ENCODE data around the gene SDR39U1.

SDR39U1 gene

GRCh38 chr14:24428628-24429394 lies 13.8 kb downstream of the SDR39U1 start:
- peak overlapping the region; percentile 98 for H3K27ac Mint-ChIP-seq
- peaks cover 17% of the 10 kb centered on the region for H3K36me3 Mint-ChIP-seq (ENCODE audit: low read depth)
- H3K4me1 Mint-ChIP-seq (ENCODE audit: low read depth) = peaks cover 44% of the 10 kb centered on the region
- H3K4me3 Mint-ChIP-seq = peak overlapping the region; percentile 91
- H3K9me3 Mint-ChIP-seq = no peaks in the 10 kb centered on the region
- no peaks in the 10 kb centered on the region for H3K27me3 Mint-ChIP-seq (ENCODE audit: low read depth)

- Mint-ChIP-seq H3K4me3 (peak overlapping the region; percentile 65), H3K27me3 (ENCODE audit: low read depth) (no peaks in the 10 kb centered on the region), H3K36me3 (ENCODE audit: low read depth) (peaks cover 8% of the 10 kb centered on the region), H3K9me3 (no peaks in the 10 kb centered on the region), H3K4me1 (ENCODE audit: low read depth) (peaks cover 35% of the 10 kb centered on the region), H3K27ac (peak overlapping the region; percentile 72)
These were observed 14.8 kb downstream of the SDR39U1 start for GRCh38 chr14:24427537-24428508.

- Mint-ChIP-seq H3K36me3 (ENCODE audit: low read depth) (peaks cover 5% of the 10 kb centered on the region), H3K27ac (no peak overlapping the region), H3K4me3 (peak overlapping the region; percentile 52), H3K27me3 (ENCODE audit: low read depth) (no peaks in the 10 kb centered on the region), H3K4me1 (ENCODE audit: low read depth) (peaks cover 34% of the 10 kb centered on the region), H3K9me3 (no peaks in the 10 kb centered on the region)
These were observed 15.6 kb downstream of the SDR39U1 start for GRCh38 chr14:24426912-24427536.

- Mint-ChIP-seq H3K36me3 (ENCODE audit: low read depth) (peaks cover 2% of the 10 kb centered on the region), H3K4me1 (ENCODE audit: low read depth) (peaks cover 27% of the 10 kb centered on the region), H3K27me3 (ENCODE audit: low read depth) (no peaks in the 10 kb centered on the region), H3K9me3 (no peaks in the 10 kb centered on the region), H3K27ac (peak overlapping the region; percentile 61), H3K4me3 (peak overlapping the region; percentile 52)
These were observed 16.2 kb downstream of the SDR39U1 start for GRCh38 chr14:24426150-24426911.

- Mint-ChIP-seq H3K9me3 (no peaks in the 10 kb centered on the region), H3K4me1 (ENCODE audit: low read depth) (peaks cover 23% of the 10 kb centered on the region), H3K4me3 (no peak overlapping the region), H3K27me3 (ENCODE audit: low read depth) (no peaks in the 10 kb centered on the region), H3K27ac (peak overlapping the region; percentile 12), H3K36me3 (ENCODE audit: low read depth) (peaks cover 2% of the 10 kb centered on the region)
These were observed 16.9 kb downstream of the SDR39U1 start for GRCh38 chr14:24425704-24426103.

GRCh38 chr14:24422694-24423601 lies 19.6 kb downstream of the SDR39U1 start:
- Mint-ChIP-seq H3K9me3 (no peaks in the 10 kb centered on the region), H3K4me3 (no peak overlapping the region), H3K27ac (no peak overlapping the region), H3K4me1 (ENCODE audit: low read depth) (peaks cover 16% of the 10 kb centered on the region), H3K27me3 (ENCODE audit: low read depth) (no peaks in the 10 kb centered on the region), H3K36me3 (ENCODE audit: low read depth) (peaks cover 2% of the 10 kb centered on the region)

GRCh38 chr14:24422261-24422660 lies 20.3 kb downstream of the SDR39U1 start:
- Mint-ChIP-seq H3K36me3 (ENCODE audit: low read depth) (peaks cover 2% of the 10 kb centered on the region), H3K4me3 (no peak overlapping the region), H3K27me3 (ENCODE audit: low read depth) (no peaks in the 10 kb centered on the region), H3K4me1 (ENCODE audit: low read depth) (peaks cover 14% of the 10 kb centered on the region), H3K9me3 (no peaks in the 10 kb centered on the region), H3K27ac (no peak overlapping the region)

GRCh38 chr14:24418492-24418873 lies 24.1 kb downstream of the SDR39U1 start:
- H3K27ac Mint-ChIP-seq = no peak overlapping the region
- H3K36me3 Mint-ChIP-seq (ENCODE audit: low read depth) = no peaks in the 10 kb centered on the region
- no peaks in the 10 kb centered on the region for H3K9me3 Mint-ChIP-seq
- no peaks in the 10 kb centered on the region for H3K4me1 Mint-ChIP-seq (ENCODE audit: low read depth)
- peaks cover 3% of the 10 kb centered on the region for H3K27me3 Mint-ChIP-seq (ENCODE audit: low read depth)
- no peak overlapping the region for H3K4me3 Mint-ChIP-seq

GRCh38 chr14:24417832-24418491 lies 24.6 kb downstream of the SDR39U1 start:
- H3K27me3 Mint-ChIP-seq (ENCODE audit: low read depth) = peaks cover 3% of the 10 kb centered on the region
- no peaks in the 10 kb centered on the region for H3K4me1 Mint-ChIP-seq (ENCODE audit: low read depth)
- H3K4me3 Mint-ChIP-seq = no peak overlapping the region
- no peak overlapping the region for H3K27ac Mint-ChIP-seq
- no peaks in the 10 kb centered on the region for H3K36me3 Mint-ChIP-seq (ENCODE audit: low read depth)
- H3K9me3 Mint-ChIP-seq = no peaks in the 10 kb centered on the region

- no peaks in the 10 kb centered on the region for H3K9me3 Mint-ChIP-seq
- peaks cover 3% of the 10 kb centered on the region for H3K27me3 Mint-ChIP-seq (ENCODE audit: low read depth)
- no peaks in the 10 kb centered on the region for H3K4me1 Mint-ChIP-seq (ENCODE audit: low read depth)
- H3K27ac Mint-ChIP-seq = no peak overlapping the region
- no peaks in the 10 kb centered on the region for H3K36me3 Mint-ChIP-seq (ENCODE audit: low read depth)
- H3K4me3 Mint-ChIP-seq = no peak overlapping the region
These were observed 25.5 kb downstream of the SDR39U1 start for GRCh38 chr14:24416932-24417619.

- Mint-ChIP-seq H3K27me3 (ENCODE audit: low read depth) (peaks cover 3% of the 10 kb centered on the region), H3K4me1 (ENCODE audit: low read depth) (no peaks in the 10 kb centered on the region), H3K4me3 (no peak overlapping the region), H3K9me3 (no peaks in the 10 kb centered on the region), H3K27ac (no peak overlapping the region), H3K36me3 (ENCODE audit: low read depth) (no peaks in the 10 kb centered on the region)
These were observed 26.2 kb downstream of the SDR39U1 start for GRCh38 chr14:24416254-24416931.
